HCT116 (cell line): Measurements from ENCODE around the gene SNRNP25.

ENCODE experiments used
- CEBPB ChIP-seq: IDR thresholded peaks from 2 replicates; pipeline ENCODE4 v1.6.1; 2012; ENCODE audit warnings: low read depth
- POLR2AphosphoS5 ChIP-seq: IDR thresholded peaks from 2 replicates; pipeline ENCODE4 v1.6.1; 2011; ENCODE audit warnings: mild to moderate bottlenecking, low read depth, low read length, moderate library complexity
- TF ChIP-seq, protein P1 (sequence below), 3 experiments: fragments of 200-600 bp in 1 of 3; sonication (generic) in 1 of 3; IDR thresholded peaks in 2 of 3; conservative IDR thresholded peaks in 1 of 3; 2 replicates each; pipeline ENCODE4 v1.5.1; 2012 to 2017; ENCODE audit warnings: low read depth in 2 of 3, low read length in 2 of 3, antibody characterized with exemption in 1 of 3, borderline replicate concordance in 1 of 3, control low read depth in 1 of 3, mild to moderate bottlenecking in 1 of 3, mixed read lengths in 1 of 3, mixed run types in 1 of 3, moderate library complexity in 1 of 3; ENCODE audit not compliant: insufficient read depth in 1 of 3
- TF ChIP-seq, protein P2 (sequence below): IDR thresholded peaks from 2 replicates; pipeline ENCODE4 v1.6.1; 2012; ENCODE audit warnings: low read depth

GRCh38 chr16:54237-54581, 581 bp downstream of the SNRNP25 start:
- TF ChIP-seq, protein P1, sequence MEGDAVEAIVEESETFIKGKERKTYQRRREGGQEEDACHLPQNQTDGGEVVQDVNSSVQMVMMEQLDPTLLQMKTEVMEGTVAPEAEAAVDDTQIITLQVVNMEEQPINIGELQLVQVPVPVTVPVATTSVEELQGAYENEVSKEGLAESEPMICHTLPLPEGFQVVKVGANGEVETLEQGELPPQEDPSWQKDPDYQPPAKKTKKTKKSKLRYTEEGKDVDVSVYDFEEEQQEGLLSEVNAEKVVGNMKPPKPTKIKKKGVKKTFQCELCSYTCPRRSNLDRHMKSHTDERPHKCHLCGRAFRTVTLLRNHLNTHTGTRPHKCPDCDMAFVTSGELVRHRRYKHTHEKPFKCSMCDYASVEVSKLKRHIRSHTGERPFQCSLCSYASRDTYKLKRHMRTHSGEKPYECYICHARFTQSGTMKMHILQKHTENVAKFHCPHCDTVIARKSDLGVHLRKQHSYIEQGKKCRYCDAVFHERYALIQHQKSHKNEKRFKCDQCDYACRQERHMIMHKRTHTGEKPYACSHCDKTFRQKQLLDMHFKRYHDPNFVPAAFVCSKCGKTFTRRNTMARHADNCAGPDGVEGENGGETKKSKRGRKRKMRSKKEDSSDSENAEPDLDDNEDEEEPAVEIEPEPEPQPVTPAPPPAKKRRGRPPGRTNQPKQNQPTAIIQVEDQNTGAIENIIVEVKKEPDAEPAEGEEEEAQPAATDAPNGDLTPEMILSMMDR (IDR thresholded peaks at IDR 0.05 in 2 of 3, conservative IDR thresholded peaks at IDR 0.05 in 1 of 3; ENCODE audit: borderline replicate concordance in 1 of 3, insufficient read depth in 1 of 3, low read depth in 2 of 3, low read length in 2 of 3), result no peak
- TF ChIP-seq, protein P2, sequence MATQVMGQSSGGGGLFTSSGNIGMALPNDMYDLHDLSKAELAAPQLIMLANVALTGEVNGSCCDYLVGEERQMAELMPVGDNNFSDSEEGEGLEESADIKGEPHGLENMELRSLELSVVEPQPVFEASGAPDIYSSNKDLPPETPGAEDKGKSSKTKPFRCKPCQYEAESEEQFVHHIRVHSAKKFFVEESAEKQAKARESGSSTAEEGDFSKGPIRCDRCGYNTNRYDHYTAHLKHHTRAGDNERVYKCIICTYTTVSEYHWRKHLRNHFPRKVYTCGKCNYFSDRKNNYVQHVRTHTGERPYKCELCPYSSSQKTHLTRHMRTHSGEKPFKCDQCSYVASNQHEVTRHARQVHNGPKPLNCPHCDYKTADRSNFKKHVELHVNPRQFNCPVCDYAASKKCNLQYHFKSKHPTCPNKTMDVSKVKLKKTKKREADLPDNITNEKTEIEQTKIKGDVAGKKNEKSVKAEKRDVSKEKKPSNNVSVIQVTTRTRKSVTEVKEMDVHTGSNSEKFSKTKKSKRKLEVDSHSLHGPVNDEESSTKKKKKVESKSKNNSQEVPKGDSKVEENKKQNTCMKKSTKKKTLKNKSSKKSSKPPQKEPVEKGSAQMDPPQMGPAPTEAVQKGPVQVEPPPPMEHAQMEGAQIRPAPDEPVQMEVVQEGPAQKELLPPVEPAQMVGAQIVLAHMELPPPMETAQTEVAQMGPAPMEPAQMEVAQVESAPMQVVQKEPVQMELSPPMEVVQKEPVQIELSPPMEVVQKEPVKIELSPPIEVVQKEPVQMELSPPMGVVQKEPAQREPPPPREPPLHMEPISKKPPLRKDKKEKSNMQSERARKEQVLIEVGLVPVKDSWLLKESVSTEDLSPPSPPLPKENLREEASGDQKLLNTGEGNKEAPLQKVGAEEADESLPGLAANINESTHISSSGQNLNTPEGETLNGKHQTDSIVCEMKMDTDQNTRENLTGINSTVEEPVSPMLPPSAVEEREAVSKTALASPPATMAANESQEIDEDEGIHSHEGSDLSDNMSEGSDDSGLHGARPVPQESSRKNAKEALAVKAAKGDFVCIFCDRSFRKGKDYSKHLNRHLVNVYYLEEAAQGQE, result no peak
- TF ChIP-seq POLR2AphosphoS5 (no peak), CEBPB (no peak)
